Measurements from ENCODE around the gene ADCY10.

The ADCY10 gene

DNA sequence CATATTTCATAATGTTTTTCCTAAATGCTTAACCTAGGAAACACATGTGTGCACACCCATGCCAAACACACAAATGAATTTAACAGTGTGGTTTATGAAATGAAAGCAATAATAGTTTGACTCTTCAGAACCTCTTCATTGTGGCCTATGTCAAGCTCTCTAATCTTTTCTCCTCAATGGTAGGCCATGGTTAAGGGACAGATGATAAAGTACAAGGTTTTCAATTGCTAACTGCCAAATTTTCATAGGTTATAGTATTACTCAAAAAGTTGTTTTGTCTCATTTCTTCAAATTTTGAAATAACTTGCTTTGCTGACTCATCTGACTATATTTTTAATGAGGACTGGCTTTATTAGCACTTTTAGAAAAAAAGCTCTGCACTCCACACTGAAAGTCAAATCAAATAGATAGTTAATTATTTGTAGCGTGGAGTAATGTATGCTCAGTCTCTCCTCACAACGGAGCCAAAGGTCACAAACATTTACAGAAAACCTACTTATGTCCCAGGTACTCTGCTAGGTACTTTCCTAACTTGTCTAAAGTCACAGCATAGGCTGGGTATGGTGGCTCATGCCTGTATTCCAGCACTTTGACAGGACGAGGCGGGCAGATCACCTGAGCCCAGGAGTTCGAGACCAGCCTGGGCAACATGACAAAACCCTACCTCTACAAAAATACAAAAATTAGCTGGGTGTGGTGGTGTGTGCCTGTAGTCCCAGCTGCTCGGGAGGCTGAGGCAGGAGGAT, 3.0 kb upstream of the ADCY10 start:
- TF ChIP-seq, protein P1, sequence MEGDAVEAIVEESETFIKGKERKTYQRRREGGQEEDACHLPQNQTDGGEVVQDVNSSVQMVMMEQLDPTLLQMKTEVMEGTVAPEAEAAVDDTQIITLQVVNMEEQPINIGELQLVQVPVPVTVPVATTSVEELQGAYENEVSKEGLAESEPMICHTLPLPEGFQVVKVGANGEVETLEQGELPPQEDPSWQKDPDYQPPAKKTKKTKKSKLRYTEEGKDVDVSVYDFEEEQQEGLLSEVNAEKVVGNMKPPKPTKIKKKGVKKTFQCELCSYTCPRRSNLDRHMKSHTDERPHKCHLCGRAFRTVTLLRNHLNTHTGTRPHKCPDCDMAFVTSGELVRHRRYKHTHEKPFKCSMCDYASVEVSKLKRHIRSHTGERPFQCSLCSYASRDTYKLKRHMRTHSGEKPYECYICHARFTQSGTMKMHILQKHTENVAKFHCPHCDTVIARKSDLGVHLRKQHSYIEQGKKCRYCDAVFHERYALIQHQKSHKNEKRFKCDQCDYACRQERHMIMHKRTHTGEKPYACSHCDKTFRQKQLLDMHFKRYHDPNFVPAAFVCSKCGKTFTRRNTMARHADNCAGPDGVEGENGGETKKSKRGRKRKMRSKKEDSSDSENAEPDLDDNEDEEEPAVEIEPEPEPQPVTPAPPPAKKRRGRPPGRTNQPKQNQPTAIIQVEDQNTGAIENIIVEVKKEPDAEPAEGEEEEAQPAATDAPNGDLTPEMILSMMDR (IDR thresholded peaks at IDR 0.05; ENCODE audit: low read depth, low read length) = no peak
- no peak overlapping the region for H3K4me3 ChIP-seq (ENCODE audit: low read depth, low read length)

DNA sequence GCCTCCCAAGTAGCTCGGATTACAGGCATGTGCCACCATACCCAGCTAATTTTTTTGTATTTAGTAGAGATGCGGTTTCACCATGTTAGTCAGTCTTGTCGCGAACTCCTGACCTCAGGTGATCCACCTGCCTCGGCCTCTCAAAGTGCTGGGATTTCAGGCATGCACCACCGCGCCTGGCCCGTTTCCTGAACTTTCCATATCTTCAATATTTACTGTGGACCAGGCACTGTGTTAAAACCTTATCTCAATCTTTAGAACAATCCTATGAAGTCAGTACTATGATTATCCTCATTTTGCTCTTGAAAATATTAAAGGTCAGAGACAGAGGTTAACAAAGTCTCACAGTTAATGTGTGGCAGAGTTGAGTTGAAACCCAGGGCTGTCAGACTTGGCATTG, 1.6 kb upstream of the ADCY10 start:
- H3K4me3 ChIP-seq (ENCODE audit: low read depth, low read length) = no peak overlapping the region
- TF ChIP-seq, protein P1 (IDR thresholded peaks at IDR 0.05; ENCODE audit: low read depth, low read length) = no peak

DNA sequence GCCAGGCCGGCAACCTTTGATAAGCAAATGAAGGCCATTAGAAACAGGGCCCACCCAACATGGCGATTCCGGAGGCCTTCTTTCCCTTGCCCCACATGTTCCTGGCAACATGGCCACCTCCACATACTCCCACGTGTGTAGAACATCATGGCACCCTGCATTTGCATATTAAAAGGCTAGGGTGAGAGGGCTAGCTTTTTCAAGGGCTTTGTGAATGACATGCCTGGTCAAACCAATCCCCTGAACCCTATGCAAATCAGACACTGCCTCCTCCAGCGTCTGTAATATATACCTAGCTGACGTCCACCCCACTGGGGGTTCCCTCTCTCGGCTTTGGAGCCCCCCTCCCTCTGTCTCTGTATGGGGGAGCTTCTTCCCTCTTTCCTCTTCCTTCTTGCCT, 1.6 kb downstream of the ADCY10 start:
- no peak overlapping the region for H3K4me3 ChIP-seq (ENCODE audit: low read depth, low read length)

DNA sequence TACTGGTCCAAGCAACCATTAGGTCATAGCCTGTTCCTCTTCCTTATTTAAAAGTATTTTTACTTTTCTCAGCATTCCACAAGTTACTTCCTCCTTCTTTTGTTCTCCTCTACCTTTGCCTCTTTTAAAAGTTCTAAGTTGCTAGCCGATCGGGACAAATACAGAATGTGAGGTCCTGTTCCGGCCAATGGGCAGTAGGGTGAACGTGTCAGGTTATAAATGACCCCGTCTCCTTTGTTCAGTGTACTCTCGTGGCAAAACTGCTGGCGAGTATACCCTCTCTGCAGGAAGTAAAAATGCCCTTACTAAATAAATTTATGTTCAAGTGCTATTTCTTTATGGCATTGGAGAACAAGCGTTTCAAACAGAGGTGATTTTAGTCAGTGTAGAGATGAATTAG, 2.5 kb downstream of the ADCY10 start:
- no peak overlapping the region for H3K4me3 ChIP-seq (ENCODE audit: low read depth, low read length)
- TF ChIP-seq, protein P1 (IDR thresholded peaks at IDR 0.05; ENCODE audit: low read depth, low read length) = no peak

More for the DNA sequence above, 1.6 kb downstream of the ADCY10 start:
- TF ChIP-seq, protein P1 (IDR thresholded peaks at IDR 0.05; ENCODE audit: low read depth, low read length) = no peak

DNA sequence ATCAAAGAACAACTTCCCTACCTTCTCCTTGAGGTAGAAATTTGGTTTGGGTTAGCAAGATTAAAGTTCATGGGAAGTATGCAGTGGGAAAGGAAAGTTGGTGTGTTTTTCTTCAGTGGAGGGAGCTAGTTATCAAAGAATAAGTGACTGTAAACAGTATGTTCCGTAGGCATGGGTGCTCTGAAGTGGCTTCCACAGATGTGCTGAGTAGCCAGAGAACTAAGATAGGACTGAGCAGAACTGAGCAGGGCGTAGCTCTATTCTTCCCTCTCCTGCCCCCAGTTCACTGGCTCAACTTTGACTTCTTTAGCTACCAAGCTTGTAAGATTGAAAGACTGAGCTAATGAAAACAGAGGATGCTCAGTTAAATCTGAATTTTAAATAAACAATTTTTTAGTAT, 3.4 kb downstream of the ADCY10 start:
- H3K4me3 ChIP-seq (ENCODE audit: low read depth, low read length) = no peak overlapping the region
- TF ChIP-seq, protein P1 (IDR thresholded peaks at IDR 0.05; ENCODE audit: low read depth, low read length) = no peak

DNA sequence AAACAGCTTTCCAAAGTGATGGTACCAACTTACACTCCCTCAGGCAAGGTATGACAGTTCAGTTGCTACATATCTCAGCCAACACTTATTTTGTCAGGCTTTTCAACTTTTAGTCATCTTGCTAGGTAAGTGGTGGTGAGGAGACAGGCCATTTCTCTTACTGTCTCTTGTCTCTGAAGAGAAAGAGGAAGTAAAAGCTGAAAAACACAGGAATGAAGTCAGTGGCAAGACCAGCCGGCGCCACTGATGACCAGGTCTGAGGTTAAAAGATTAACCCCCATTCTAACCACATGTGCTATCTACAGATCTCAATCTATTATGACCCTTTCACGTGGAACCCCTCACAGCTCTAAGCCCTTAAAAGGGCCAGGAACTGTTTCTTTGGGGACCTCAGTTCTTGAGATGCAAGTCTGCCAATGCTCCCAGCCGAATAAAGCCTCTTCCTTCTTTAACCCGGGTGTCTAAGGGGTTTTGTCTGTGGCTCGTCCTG, 4.2 kb downstream of the ADCY10 start:
- H3K4me3 ChIP-seq (ENCODE audit: low read depth, low read length) = no peak overlapping the region
- TF ChIP-seq, protein P1 (IDR thresholded peaks at IDR 0.05; ENCODE audit: low read depth, low read length) = no peak

DNA sequence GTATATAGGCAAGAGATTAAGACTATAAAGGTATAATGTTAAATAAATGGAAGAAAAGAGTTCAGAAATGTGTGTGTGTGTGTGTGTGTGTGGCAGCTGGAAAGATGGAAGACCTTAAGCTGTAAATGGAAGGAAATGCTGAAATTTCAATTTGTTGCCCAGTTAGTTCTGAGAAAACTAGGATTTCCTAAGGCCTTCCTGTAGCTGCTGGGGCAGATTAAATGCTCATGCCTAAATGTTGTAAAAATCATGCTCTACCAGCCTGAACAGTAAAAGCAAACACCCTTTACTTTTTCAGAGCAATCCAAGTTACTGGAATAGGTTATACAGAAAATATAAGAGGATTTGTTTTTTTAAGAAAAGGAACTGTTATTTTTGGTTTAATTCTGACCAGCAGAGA, 8.3 kb downstream of the ADCY10 start:
- TF ChIP-seq, protein P1 (IDR thresholded peaks at IDR 0.05; ENCODE audit: low read depth, low read length) = no peak
- no peak overlapping the region for H3K4me3 ChIP-seq (ENCODE audit: low read depth, low read length)
